AG04450 (cell line): ENCODE measurements around the gene CYP4F22. TPM values are rescaled to one million over a fixed set of nuclear protein-coding genes. Genes with fewer than 3 reads are reported as not detected.

Experiments used
- CTCF ChIA-PET: fragments of 300-600, 350-600 bp; formaldehyde crosslinking; extraction: SDS; loops from one replicate; lab custom pipeline; 2022; ENCODE audit warnings: antibody characterized with exemption, inconsistent platforms; lab: Charles Lee
- POLR2A ChIA-PET: fragments of 350-600 bp; formaldehyde crosslinking; extraction: SDS; loops from one replicate; lab custom pipeline; 2021; ENCODE audit warnings: antibody characterized with exemption, inconsistent platforms; lab: Yijun Ruan, JAX
- DNase-seq: peaks from one replicate; pipeline ENCODE4 v3.0.0-alpha.2; 2011; ENCODE audit warnings: low read depth, low spot score
- H3K27ac ChIP-seq: one replicate; pipeline ENCODE4 v1.5.1; 2012; ENCODE audit warnings: low read depth, low read length, control low read depth
- H3K27me3 ChIP-seq: one replicate; pipeline ENCODE4 v1.6.0; 2012; ENCODE audit warnings: low read length; ENCODE audit not compliant: control insufficient read depth, insufficient read depth
- H3K4me3 ChIP-seq: 2 replicates; pipeline ENCODE4 v1.5.1; 2011; ENCODE audit warnings: mild to moderate bottlenecking, low read depth, low read length, control low read depth
- H3K9me3 ChIP-seq: 2 replicates; pipeline ENCODE4 v1.5.1; 2012; ENCODE audit warnings: low read length; ENCODE audit not compliant: control insufficient read depth, insufficient read depth
- polyA plus RNA-seq: library from polyadenylated mRNA; depleted of rRNA; stranded (reverse); fragments of >200 nt; gene quantifications from 2 replicates; pipeline ENCODE4 v1.2.3, GENCODE V29; 2011
- TF ChIP-seq, protein P1 (sequence below): IDR thresholded peaks from 2 replicates; pipeline ENCODE4 v1.5.1; 2011; ENCODE audit warnings: low read depth, low read length, control low read depth, inconsistent platforms

The CYP4F22 gene
- polyA plus RNA-seq, 1 experiment = not detected

DNA sequence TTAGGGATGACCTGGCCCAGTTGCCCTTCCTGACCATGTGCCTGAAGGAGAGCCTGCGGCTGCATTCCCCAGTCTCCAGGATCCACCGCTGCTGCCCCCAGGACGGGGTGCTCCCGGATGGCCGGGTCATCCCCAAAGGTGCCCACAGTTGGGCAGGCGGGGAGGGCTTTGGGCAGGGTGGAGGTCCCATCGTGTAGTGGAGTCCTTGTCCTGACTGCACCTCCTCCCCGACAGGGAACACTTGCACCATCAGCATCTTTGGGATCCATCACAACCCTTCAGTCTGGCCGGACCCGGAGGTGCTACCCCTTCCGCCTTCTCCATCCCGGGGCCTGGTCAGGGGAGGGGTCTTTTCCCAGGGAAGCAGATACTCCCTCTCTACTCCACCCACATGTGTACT is 75.0 kb downstream of the CYP4F22 start:
- POLR2A ChIA-PET = no interaction called here

DNA sequence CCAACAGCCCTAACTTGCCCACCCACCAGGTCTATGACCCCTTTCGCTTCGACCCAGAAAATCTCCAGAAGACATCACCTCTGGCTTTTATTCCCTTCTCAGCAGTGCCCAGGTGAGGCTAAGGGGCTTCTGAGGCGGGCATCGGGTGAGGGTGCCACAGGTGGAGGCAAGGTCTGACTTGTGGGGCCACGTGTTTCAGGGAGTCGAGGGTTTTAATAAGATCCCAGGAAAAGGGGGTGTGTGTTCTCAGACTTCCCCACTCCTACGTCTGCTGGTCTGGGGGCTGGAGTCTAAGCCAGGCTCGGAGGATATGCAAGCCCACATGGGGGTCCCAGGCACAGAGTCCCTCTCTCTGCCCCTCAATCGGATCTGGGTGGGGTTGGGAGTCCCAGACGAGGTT is 75.8 kb downstream of the CYP4F22 start:
- CTCF ChIA-PET = no interaction called here
- no peak overlapping the region for H3K4me3 ChIP-seq
- TF ChIP-seq, protein P1, sequence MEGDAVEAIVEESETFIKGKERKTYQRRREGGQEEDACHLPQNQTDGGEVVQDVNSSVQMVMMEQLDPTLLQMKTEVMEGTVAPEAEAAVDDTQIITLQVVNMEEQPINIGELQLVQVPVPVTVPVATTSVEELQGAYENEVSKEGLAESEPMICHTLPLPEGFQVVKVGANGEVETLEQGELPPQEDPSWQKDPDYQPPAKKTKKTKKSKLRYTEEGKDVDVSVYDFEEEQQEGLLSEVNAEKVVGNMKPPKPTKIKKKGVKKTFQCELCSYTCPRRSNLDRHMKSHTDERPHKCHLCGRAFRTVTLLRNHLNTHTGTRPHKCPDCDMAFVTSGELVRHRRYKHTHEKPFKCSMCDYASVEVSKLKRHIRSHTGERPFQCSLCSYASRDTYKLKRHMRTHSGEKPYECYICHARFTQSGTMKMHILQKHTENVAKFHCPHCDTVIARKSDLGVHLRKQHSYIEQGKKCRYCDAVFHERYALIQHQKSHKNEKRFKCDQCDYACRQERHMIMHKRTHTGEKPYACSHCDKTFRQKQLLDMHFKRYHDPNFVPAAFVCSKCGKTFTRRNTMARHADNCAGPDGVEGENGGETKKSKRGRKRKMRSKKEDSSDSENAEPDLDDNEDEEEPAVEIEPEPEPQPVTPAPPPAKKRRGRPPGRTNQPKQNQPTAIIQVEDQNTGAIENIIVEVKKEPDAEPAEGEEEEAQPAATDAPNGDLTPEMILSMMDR = no peak

More for the DNA sequence above, 75.0 kb downstream of the CYP4F22 start:
- Histone ChIP-seq H3K27ac (no peak overlapping the region), H3K4me3 (no peak overlapping the region), H3K27me3 (peaks cover 2% of the 10 kb centered on the region), H3K9me3 (peaks cover 6% of the 10 kb centered on the region; the same call in 1 of the 2 replicates)
- TF ChIP-seq, protein P1 = no peak
- no peak for DNase-seq
- CTCF ChIA-PET = no interaction called here

DNA sequence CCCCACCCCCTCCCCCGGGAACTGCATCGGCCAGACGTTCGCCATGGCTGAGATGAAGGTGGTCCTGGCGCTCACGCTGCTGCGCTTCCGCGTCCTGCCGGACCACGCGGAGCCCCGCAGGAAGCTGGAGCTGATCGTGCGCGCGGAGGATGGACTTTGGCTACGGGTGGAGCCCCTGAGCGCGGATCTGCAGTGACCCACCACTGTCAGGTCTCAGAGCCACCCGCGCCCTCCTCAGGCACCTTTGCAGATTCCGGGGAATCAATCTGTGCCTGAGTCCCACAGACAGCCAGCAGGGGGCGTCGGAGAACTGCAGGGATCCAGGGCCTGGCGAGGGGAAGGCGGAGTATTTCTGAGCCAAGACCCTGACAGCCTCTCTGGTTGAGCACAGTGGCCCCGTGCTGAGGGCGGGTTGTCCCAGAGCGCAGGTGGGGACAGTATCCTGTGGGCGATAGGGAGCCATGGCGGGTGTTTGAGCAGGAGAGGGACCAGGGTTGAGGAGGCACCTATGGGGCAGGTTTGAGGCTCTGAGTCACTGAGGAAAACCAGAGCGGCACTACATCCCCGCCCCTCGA is 76.3 kb downstream of the CYP4F22 start:
- Histone ChIP-seq H3K27ac (no peak overlapping the region), H3K9me3 (peaks cover 6% of the 10 kb centered on the region; the same call in 1 of the 2 replicates), H3K4me3 (peak overlapping the region; percentile 13; the same call in 1 of the 2 replicates), H3K27me3 (peaks cover 2% of the 10 kb centered on the region)
- POLR2A ChIA-PET = no interaction called here
- peak; percentile 13 for DNase-seq
- TF ChIP-seq, protein P1 = peak; percentile 77
- CTCF ChIA-PET = no interaction called here

More for the DNA sequence above, 75.8 kb downstream of the CYP4F22 start:
- peaks cover 6% of the 10 kb centered on the region; the same call in 1 of the 2 replicates for H3K9me3 ChIP-seq
- H3K27ac ChIP-seq = no peak overlapping the region
- POLR2A ChIA-PET = no interaction called here
- no peak for DNase-seq
- peaks cover 2% of the 10 kb centered on the region for H3K27me3 ChIP-seq

DNA sequence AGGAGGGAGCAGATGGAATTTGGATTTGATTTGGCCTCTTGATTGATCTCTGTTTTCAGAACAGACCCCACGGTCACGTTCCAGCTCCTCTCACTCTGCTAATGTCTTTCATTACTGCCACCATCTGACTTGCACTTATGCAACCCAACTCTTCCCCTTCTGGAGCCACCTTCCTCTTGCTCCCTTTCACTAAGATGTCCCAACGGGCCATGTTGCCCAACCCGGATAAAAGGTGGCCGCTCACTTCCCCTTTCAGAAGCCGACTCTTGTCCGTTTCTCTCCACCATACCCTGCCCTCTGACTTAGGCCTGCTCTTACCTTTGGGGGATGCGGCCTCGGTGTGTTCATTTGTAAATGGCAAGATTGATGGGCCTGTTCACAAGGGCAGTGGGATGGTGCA is 79.3 kb downstream of the CYP4F22 start:
- peaks cover 6% of the 10 kb centered on the region; the same call in 1 of the 2 replicates for H3K9me3 ChIP-seq
- TF ChIP-seq, protein P1 = no peak
- CTCF ChIA-PET = no interaction called here
- H3K27me3 ChIP-seq = no peaks in the 10 kb centered on the region
- no peak for DNase-seq
- no peak overlapping the region for H3K4me3 ChIP-seq
- POLR2A ChIA-PET = no interaction called here
- H3K27ac ChIP-seq = no peak overlapping the region

DNA sequence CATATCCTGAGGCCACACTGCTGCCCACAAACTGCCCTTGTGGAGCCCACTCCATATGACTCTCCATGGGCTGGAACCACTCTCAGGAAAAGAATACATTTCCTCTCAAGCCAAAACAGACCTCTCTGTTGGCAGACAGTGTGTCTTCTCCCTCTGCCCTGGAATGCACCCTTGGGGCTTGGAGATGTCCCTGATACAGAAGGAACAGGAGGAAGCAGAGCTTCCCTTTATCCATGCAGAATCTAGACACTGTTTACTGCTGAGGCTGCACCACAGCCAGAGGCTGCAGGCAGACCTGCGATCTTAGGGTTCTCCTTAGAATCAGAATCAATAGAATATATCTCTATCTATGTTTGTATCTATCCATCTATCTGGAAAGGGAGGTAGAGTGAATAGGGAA is 79.9 kb downstream of the CYP4F22 start:
- no peak overlapping the region for H3K4me3 ChIP-seq
- ChIA-PET POLR2A (no interaction called here), CTCF (no interaction called here)
- peaks cover 6% of the 10 kb centered on the region; the same call in 1 of the 2 replicates for H3K9me3 ChIP-seq
- H3K27me3 ChIP-seq = no peaks in the 10 kb centered on the region
- H3K27ac ChIP-seq = no peak overlapping the region
- TF ChIP-seq, protein P1 = no peak
- no peak for DNase-seq
